HCT116 (cell line): ENCODE data around the gene PHF19. TPM values are rescaled to one million over a fixed set of nuclear protein-coding genes. Genes with fewer than 3 reads are reported as not detected.

Source experiments
- ATAC-seq: fragments of 200-7000 bp; cut with Tn5 transposase; 2 replicates; pipeline ENCODE4 v1.9.1; 2020; ENCODE audit warnings: mild to moderate bottlenecking, moderate library complexity
- BruUV-seq: library from RNA; stranded (reverse); fragments of 400-500 nt; replicated peaks from 2 replicates; lab custom pipeline; 2021; lab: Mats Ljungman, UMichigan
- CTCF ChIA-PET: fragments of 300-600 bp; sonication (Branson Sonifier 250); formaldehyde crosslinking; loops from one replicate; lab custom pipeline; 2021; ENCODE audit warnings: antibody characterized with exemption; lab: Charles Lee
- POLR2A ChIA-PET: fragments of 300-600, 350-600 bp; sonication (Branson Sonifier 250); formaldehyde crosslinking; loops from one replicate; lab custom pipeline; 2021; ENCODE audit warnings: antibody characterized with exemption; lab: Charles Lee
- RAD21 ChIA-PET, 2 experiments: fragments of 300-600 bp; sonication (Branson Sonifier 250); formaldehyde crosslinking; loops; one replicate each; lab custom pipeline; 2023; ENCODE audit warnings: low total read pairs in 2 of 2; ENCODE audit not compliant: uncharacterized antibody in 2 of 2, unreplicated experiment in 2 of 2, low non-redundant PET in 1 of 2; lab: Charles Lee
- DNase-seq: peaks from one replicate; pipeline ENCODE4 v3.0.0-alpha.2; 2010; ENCODE audit warnings: low read depth, low spot score
- H2AFZ ChIP-seq: fragments of 200-600 bp; shearing (Covaris generic), sonication (generic); 2 replicates; pipeline ENCODE4 v1.6.1; 2017; ENCODE audit warnings: low read depth, mixed run types, mixed read lengths, antibody characterized with exemption, low read length; ENCODE audit not compliant: poor library complexity, severe bottlenecking
- H3K27ac ChIP-seq: 2 replicates; pipeline ENCODE4 v1.5.1; 2012; ENCODE audit warnings: low read depth, low read length
- H3K27me3 ChIP-seq: fragments of 200-600 bp; sonication (generic); 2 replicates; pipeline ENCODE4 v1.6.1; 2016; ENCODE audit warnings: mixed run types, low read length, mixed read lengths; ENCODE audit not compliant: insufficient read depth
- H3K36me3 ChIP-seq, 2 experiments: fragments of 200-500 bp in 1 of 2; fragments of 200-600 bp in 1 of 2; sonication (Bioruptor generic) in 1 of 2; sonication (generic) in 1 of 2; 2 replicates each; pipeline versions ENCODE4 v1.5.1 to v1.6.1; 2014 to 2016; ENCODE audit warnings: low read length in 2 of 2, inconsistent platforms in 1 of 2, mixed read lengths in 1 of 2, mixed run types in 1 of 2; ENCODE audit not compliant: insufficient read depth in 2 of 2, control insufficient read depth in 1 of 2
- H3K4me1 ChIP-seq, 2 experiments: fragments of 200-600 bp in 1 of 2; sonication (generic) in 1 of 2; 2 replicates each; pipeline versions ENCODE4 v1.5.1 to v1.6.1; 2012 to 2017; ENCODE audit warnings: low read length in 2 of 2, inconsistent platforms in 1 of 2, mild to moderate bottlenecking in 1 of 2, mixed read lengths in 1 of 2, mixed run types in 1 of 2, moderate library complexity in 1 of 2; ENCODE audit not compliant: insufficient read depth in 2 of 2, control insufficient read depth in 1 of 2
- H3K4me2 ChIP-seq: fragments of 200-600 bp; sonication (generic); 2 replicates; pipeline ENCODE4 v1.6.1; 2017; ENCODE audit warnings: mixed run types, low read length, mixed read lengths
- H3K4me3 ChIP-seq, 2 experiments: fragments of 200-600 bp in 1 of 2; sonication (generic) in 1 of 2; replicated peaks in 1 of 2; 2 replicates each; pipeline ENCODE4 v1.5.1; 2011 to 2016; ENCODE audit warnings: low read length in 2 of 2, control low read depth in 1 of 2, low read depth in 1 of 2, mild to moderate bottlenecking in 1 of 2, mixed read lengths in 1 of 2, mixed run types in 1 of 2
- H3K79me2 ChIP-seq: fragments of 200-600 bp; sonication (generic); 2 replicates; pipeline ENCODE4 v1.6.1; 2017; ENCODE audit warnings: mild to moderate bottlenecking, mixed run types, low read length, moderate library complexity, mixed read lengths; ENCODE audit not compliant: insufficient read depth
- H3K9ac ChIP-seq: fragments of 200-600 bp; sonication (generic); 2 replicates; pipeline ENCODE4 v1.6.1; 2016; ENCODE audit warnings: low read length, mixed read lengths
- H3K9me2 ChIP-seq: fragments of 200-600 bp; sonication (generic), shearing (Covaris generic); 2 replicates; pipeline ENCODE4 v1.6.1; 2017; ENCODE audit warnings: mixed run types, mild to moderate bottlenecking, moderate library complexity; ENCODE audit not compliant: insufficient read depth
- H3K9me3 ChIP-seq, 2 experiments: fragments of 200-500 bp in 1 of 2; fragments of 200-600 bp in 1 of 2; sonication (Bioruptor generic) in 1 of 2; sonication (generic) in 1 of 2; 2 replicates each; pipeline ENCODE4 v1.6.1; 2014 to 2017; ENCODE audit warnings: low read length in 2 of 2, mixed read lengths in 2 of 2, inconsistent platforms in 1 of 2, low read depth in 1 of 2, mild to moderate bottlenecking in 1 of 2, mixed run types in 1 of 2, moderate library complexity in 1 of 2; ENCODE audit not compliant: control insufficient read depth in 1 of 2, insufficient read depth in 1 of 2
- H4K20me1 ChIP-seq: fragments of 200-600 bp; sonication (generic), shearing (Covaris generic); 2 replicates; pipeline ENCODE4 v1.6.1; 2017; ENCODE audit warnings: mixed run types, mild to moderate bottlenecking, moderate library complexity; ENCODE audit not compliant: insufficient read depth
- ATF3 ChIP-seq: IDR thresholded peaks from 2 replicates; pipeline ENCODE4 v1.6.1; 2012
- EGR1 ChIP-seq: IDR thresholded peaks from 2 replicates; pipeline ENCODE4 v1.6.1; 2012; ENCODE audit warnings: low read depth
- EZH2phosphoT487 ChIP-seq: fragments of 200-600 bp; IDR thresholded peaks from 2 replicates; pipeline ENCODE4 v1.6.1; 2018; ENCODE audit warnings: antibody characterized with exemption, borderline replicate concordance
- MAX ChIP-seq: IDR thresholded peaks from 2 replicates; pipeline ENCODE4 v1.6.1; 2012
- POLR2A ChIP-seq: IDR thresholded peaks from 2 replicates; pipeline ENCODE4 v1.7.0; 2011; ENCODE audit warnings: borderline replicate concordance; ENCODE audit not compliant: insufficient read depth, insufficient read length; ENCODE audit errors: extremely low read depth
- REST ChIP-seq: IDR thresholded peaks from 2 replicates; pipeline ENCODE4 v1.6.1; 2012; ENCODE audit warnings: low read depth
- SP1 ChIP-seq: IDR thresholded peaks from 2 replicates; pipeline ENCODE4 v1.6.1; 2012; ENCODE audit warnings: low read depth
- SRF ChIP-seq: IDR thresholded peaks from 2 replicates; pipeline ENCODE4 v1.6.1; 2012; ENCODE audit warnings: low read depth
- TCF7L2 ChIP-seq: IDR thresholded peaks from 2 replicates; pipeline ENCODE4 v1.7.0; 2011; ENCODE audit warnings: borderline replicate concordance, inconsistent platforms; ENCODE audit not compliant: insufficient read depth, insufficient read length; ENCODE audit errors: extremely low read depth
- ZBTB33 ChIP-seq: IDR thresholded peaks from 2 replicates; pipeline ENCODE4 v1.6.1; 2011; ENCODE audit warnings: mild to moderate bottlenecking, low read length, moderate library complexity; ENCODE audit not compliant: insufficient replicate concordance; ENCODE audit errors: extremely low read depth
- ZNF274 ChIP-seq: fragments of 200-500 bp; sonication (Bioruptor generic); IDR thresholded peaks from 2 replicates; pipeline ENCODE4 v1.6.1; 2014; ENCODE audit warnings: mild to moderate bottlenecking, low read depth, low read length, inconsistent platforms
- intact Hi-C: fragments of 100-400 bp; cut with micrococcal nuclease; formaldehyde crosslinking; loops from 2 replicates; pipeline ENCODE4 v1.10.0; 2022
- total RNA-seq: library from RNA; stranded (reverse); gene quantifications from one replicate; pipeline ENCODE4 v1.2.1, GENCODE V29; 2021; ENCODE audit not compliant: unreplicated experiment

Gene PHF19
- total RNA-seq, 1 experiment from 2014 or later = 74.0 TPM

DNA sequence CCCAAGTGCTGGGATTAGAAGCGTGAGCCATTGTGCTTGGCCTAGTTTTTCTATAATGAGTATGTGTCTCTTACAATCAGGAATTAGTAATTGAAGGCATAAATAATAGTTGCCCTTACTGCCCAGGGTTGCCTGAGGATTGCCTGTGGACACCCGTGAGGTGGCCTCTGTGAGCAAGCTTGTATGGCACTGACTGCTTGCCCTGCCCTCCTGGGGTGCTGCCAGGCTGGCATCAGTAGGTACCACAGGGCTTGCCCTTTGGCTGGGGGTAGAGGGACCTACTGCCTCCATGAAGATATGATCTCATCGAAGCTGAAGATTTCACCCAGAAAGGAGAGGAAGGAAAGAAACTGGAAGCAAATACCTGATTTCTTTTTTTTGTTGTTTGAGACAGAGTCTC is 23.8 kb upstream of the PHF19 start (continued):
- TF ChIP-seq REST = no peak

GRCh38 chr9:120899490-120900068 is 22.6 kb upstream of the PHF19 start:
- Histone ChIP-seq H3K4me1 (peaks cover 5 to 8% of the 10 kb centered on the region in 2 experiments; a peak in 3 of 4 replicates), H3K9me2 (no peaks in the 10 kb centered on the region), H3K9ac (no peak overlapping the region), H2AFZ (no peak overlapping the region), H4K20me1 (no peaks in the 10 kb centered on the region), H3K36me3 (no peaks in the 10 kb centered on the region), H3K27me3 (no peaks in the 10 kb centered on the region), H3K79me2 (no peaks in the 10 kb centered on the region), H3K27ac (no peak overlapping the region), H3K9me3 (no peaks in the 10 kb centered on the region), H3K4me2 (no peak overlapping the region), H3K4me3 (no peak overlapping the region)
- BruUV-seq = no TSS peak
- POLR2A ChIA-PET = no interaction called here
- TF ChIP-seq ZNF274 (no peak), ATF3 (no peak), TCF7L2 (no peak), SRF (no peak), EGR1 (no peak), POLR2A (no peak), EZH2phosphoT487 (no peak), MAX (no peak), ZBTB33 (no peak), SP1 (no peak)
- DNase-seq (no peak), ATAC-seq (no peak)
- CTCF ChIA-PET = no interaction called here
- RAD21 ChIA-PET = no interaction called here
- intact Hi-C loops = no loop called here
